IMR-90 (cell line): ENCODE results near the gene HHIP. TPM values are rescaled to one million over a fixed set of nuclear protein-coding genes. Genes with fewer than 3 reads are reported as not detected.

Source experiments
- ATAC-seq: fragments of 200-7000 bp; cut with Tn5 transposase; 2 replicates; pipeline ENCODE4 v1.9.1; 2020; ENCODE audit warnings: low read depth, mild to moderate bottlenecking, moderate library complexity
- BruUV-seq: library from RNA; stranded (reverse); fragments of 400-500 nt; replicated peaks from 2 replicates; lab custom pipeline; 2021; lab: Mats Ljungman, UMichigan
- CTCF ChIA-PET: fragments of 300-600 bp; formaldehyde crosslinking; extraction: SDS; loops from one replicate; lab custom pipeline; 2021; ENCODE audit warnings: antibody characterized with exemption; lab: Yijun Ruan, JAX
- POLR2A ChIA-PET: fragments of 300-600 bp; sonication (Branson Sonifier 250); formaldehyde crosslinking; loops from one replicate; lab custom pipeline; 2022; ENCODE audit warnings: antibody characterized with exemption; ENCODE audit not compliant: unreplicated experiment; lab: Charles Lee
- DNase-seq: peaks from one replicate; pipeline ENCODE4 v3.0.0; 2013
- H2AFZ ChIP-seq: replicated peaks from 2 replicates; pipeline ENCODE3; 2013; ENCODE audit warnings: low read length, mild to moderate bottlenecking; ENCODE audit not compliant: poor library complexity
- H2AK5ac ChIP-seq: 2 replicates; pipeline ENCODE4 v1.6.1; 2013; ENCODE audit warnings: low read depth, low read length, inconsistent platforms
- H2AK9ac ChIP-seq: replicated peaks from 2 replicates; pipeline ENCODE3; 2013; ENCODE audit warnings: mild to moderate bottlenecking, low read depth, low read length, moderate library complexity; ENCODE audit not compliant: poor library complexity
- H2BK120ac ChIP-seq: 2 replicates; pipeline ENCODE4 v1.6.1; 2013; ENCODE audit warnings: low read depth, low read length, inconsistent platforms
- H2BK15ac ChIP-seq: 3 replicates; pipeline ENCODE4 v1.6.1; 2013; ENCODE audit warnings: low read depth, low read length, inconsistent platforms
- H2BK20ac ChIP-seq: 2 replicates; pipeline ENCODE4 v1.6.1; 2013; ENCODE audit warnings: low read depth, mild to moderate bottlenecking, inconsistent platforms, low read length, moderate library complexity
- H2BK5ac ChIP-seq: 2 replicates; pipeline ENCODE4 v1.6.1; 2013; ENCODE audit warnings: mild to moderate bottlenecking, low read depth, low read length, inconsistent platforms; ENCODE audit not compliant: poor library complexity, severe bottlenecking
- H3K14ac ChIP-seq: replicated peaks from 2 replicates; pipeline ENCODE4 v1.6.1; 2013; ENCODE audit warnings: low read depth, low read length, inconsistent platforms
- H3K18ac ChIP-seq: 2 replicates; pipeline ENCODE4 v1.6.1; 2013; ENCODE audit warnings: low read depth, low read length, control low read depth
- H3K23ac ChIP-seq: 2 replicates; pipeline ENCODE4 v1.6.1; 2013; ENCODE audit warnings: low read depth, low read length, inconsistent platforms
- H3K27ac ChIP-seq: 2 replicates; pipeline ENCODE4 v1.5.1; 2013; ENCODE audit warnings: mild to moderate bottlenecking, control low read depth, low read length; ENCODE audit not compliant: insufficient read depth
- H3K27me3 ChIP-seq: 2 replicates; pipeline ENCODE4 v1.6.1; 2013; ENCODE audit warnings: low read length; ENCODE audit not compliant: control insufficient read depth, insufficient read depth
- H3K36me3 ChIP-seq: 2 replicates; pipeline ENCODE4 v1.6.1; 2013; ENCODE audit warnings: low read length, mixed read lengths; ENCODE audit not compliant: control insufficient read depth, insufficient read depth
- H3K4ac ChIP-seq: 2 replicates; pipeline ENCODE4 v1.6.1; 2013; ENCODE audit warnings: low read depth, low read length, inconsistent platforms
- H3K4me1 ChIP-seq: 2 replicates; pipeline ENCODE4 v1.6.1; 2013; ENCODE audit warnings: low read length, mixed read lengths; ENCODE audit not compliant: control insufficient read depth, insufficient read depth
- H3K4me2 ChIP-seq: 2 replicates; pipeline ENCODE4 v1.6.1; 2013; ENCODE audit warnings: low read depth, mild to moderate bottlenecking, control low read depth, low read length, moderate library complexity
- H3K4me3 ChIP-seq: 2 replicates; pipeline ENCODE4 v1.5.1; 2013; ENCODE audit warnings: low read depth, mild to moderate bottlenecking, control low read depth, low read length, moderate library complexity; ENCODE audit not compliant: insufficient read depth
- H3K56ac ChIP-seq: 2 replicates; pipeline ENCODE4 v1.6.1; 2013; ENCODE audit warnings: low read length, inconsistent platforms; ENCODE audit not compliant: insufficient read depth; ENCODE audit errors: extremely low read depth
- H3K79me1 ChIP-seq, 2 experiments: 2 replicates each; pipeline ENCODE4 v1.6.1; 2013; ENCODE audit warnings: low read length in 2 of 2, inconsistent platforms in 1 of 2, low read depth in 1 of 2
- H3K9ac ChIP-seq: 2 replicates; pipeline ENCODE4 v1.6.1; 2013; ENCODE audit warnings: low read depth, low read length, control low read depth
- H3K9me1 ChIP-seq: 2 replicates; pipeline ENCODE4 v1.6.1; 2013; ENCODE audit warnings: low read length, inconsistent platforms; ENCODE audit not compliant: insufficient read depth
- H3K9me3 ChIP-seq: 2 replicates; pipeline ENCODE4 v1.6.1; 2013; ENCODE audit warnings: low read length; ENCODE audit not compliant: control insufficient read depth, insufficient read depth
- H4K20me1 ChIP-seq: 2 replicates; pipeline ENCODE4 v1.6.1; 2013; ENCODE audit warnings: low read length, inconsistent platforms; ENCODE audit not compliant: insufficient read depth
- H4K5ac ChIP-seq: 2 replicates; pipeline ENCODE4 v1.6.1; 2013; ENCODE audit warnings: mild to moderate bottlenecking, low read depth, low read length, control low read depth
- H4K8ac ChIP-seq, 2 experiments: 2 replicates each; pipeline ENCODE4 v1.6.1; 2013; ENCODE audit warnings: low read depth in 2 of 2, low read length in 2 of 2, control low read depth in 1 of 2, inconsistent platforms in 1 of 2
- H4K91ac ChIP-seq: 2 replicates; pipeline ENCODE4 v1.6.1; 2013; ENCODE audit warnings: low read depth, low read length, inconsistent platforms; ENCODE audit not compliant: insufficient read depth
- CHD1 ChIP-seq: IDR thresholded peaks from 2 replicates; pipeline ENCODE4 v1.6.1; 2012; ENCODE audit warnings: low read depth, low read length, improper control_type of control experiment
- MAFK ChIP-seq: IDR thresholded peaks from 2 replicates; pipeline ENCODE4 v1.6.1; 2012; ENCODE audit warnings: low read depth, low read length, improper control_type of control experiment
- WGBS, 2 experiments: methylation state at CpG; one replicate each; pipeline versions ENCODE4 v1.1.5 to v1.1.7; 2013; ENCODE audit warnings: missing lambda C conversion rate in 2 of 2; ENCODE audit not compliant: insufficient read length in 1 of 2; ENCODE audit errors: extremely low coverage in 2 of 2; 5-methylcytosine and 5-hydroxymethylcytosine counted together
- dilution Hi-C: fragments of 300-500 bp; cut with HindIII; formaldehyde crosslinking; loops from one replicate; pipeline ENCODE4 v1.14.3; 2018; ENCODE audit warnings: low sequenced_read_pairs; ENCODE audit not compliant: unreplicated experiment
- in situ Hi-C: fragments of 300-500 bp; cut with MboI; formaldehyde crosslinking; loops from 3 replicates; pipeline ENCODE4 v1.14.3; 2019; ENCODE audit warnings: low sequenced_read_pairs, inconsistent platforms, mixed read lengths
- intact Hi-C: fragments of 100-400 bp; cut with micrococcal nuclease; formaldehyde crosslinking; loops from 2 replicates; pipeline ENCODE4 v1.10.0; 2022
- polyA plus RNA-seq, 3 experiments: library from polyadenylated mRNA; depleted of rRNA; stranded (reverse); fragments of >200 nt; gene quantifications; 2 replicates each; pipeline ENCODE4 v1.2.3, GENCODE V29; 2012; ENCODE audit warnings: low replicate concordance in 1 of 3
- total RNA-seq: library from RNA; depleted of rRNA; stranded (reverse); fragments of >200 nt; gene quantifications from 2 replicates; pipeline ENCODE4 v1.2.3, GENCODE V29; 2012

Gene HHIP
- total and polyA plus RNA-seq, 2 of the 4 experiments (the other 2 are of a cell fraction), result 6.6 to 9.6 TPM

DNA sequence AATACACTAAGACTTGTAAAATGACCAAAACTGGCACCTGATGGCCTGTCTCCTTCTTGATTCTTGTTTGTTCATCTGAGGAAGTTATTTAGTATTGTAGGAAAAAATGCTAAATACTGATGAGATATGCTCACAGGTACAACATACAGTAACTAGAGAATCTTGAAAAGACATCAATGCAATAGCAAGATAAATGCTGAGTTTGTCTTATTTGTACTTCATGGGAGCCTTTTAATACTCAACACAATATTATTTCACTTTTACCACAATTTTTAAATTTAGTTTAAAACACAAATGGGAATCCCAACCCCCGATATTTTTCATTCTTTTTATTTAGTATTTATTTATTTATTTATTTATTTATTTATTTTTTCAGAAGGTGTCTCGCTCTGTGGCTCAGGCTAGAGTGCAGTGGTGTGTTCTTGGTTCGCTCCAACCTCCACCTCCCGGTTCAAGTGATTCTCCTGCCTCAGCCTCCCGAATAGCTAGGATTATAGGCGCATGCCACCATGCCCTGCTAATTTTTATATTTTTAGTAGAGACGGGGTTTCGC is 12.1 kb downstream of the HHIP start:
- Histone ChIP-seq H3K9me1 (no peaks in the 10 kb centered on the region), H3K4me2 (no peak overlapping the region), H4K5ac (no peak overlapping the region), H2AK9ac (no peak overlapping the region), H3K36me3 (no peaks in the 10 kb centered on the region), H2BK15ac (no peak overlapping the region), H4K20me1 (no peaks in the 10 kb centered on the region), H3K4me3 (no peak overlapping the region), H4K91ac (no peak overlapping the region), H2AK5ac (no peak overlapping the region), H2BK5ac (no peak overlapping the region), H2BK20ac (no peak overlapping the region), H3K27me3 (no peaks in the 10 kb centered on the region), H3K27ac (no peak overlapping the region), H3K9me3 (no peaks in the 10 kb centered on the region), H3K18ac (no peak overlapping the region), H3K4ac (no peak overlapping the region), H2AFZ (no peak overlapping the region), H3K4me1 (peaks cover 3% of the 10 kb centered on the region; the same call in 1 of the 2 replicates), H3K9ac (no peak overlapping the region), H3K79me1 (no peaks in the 10 kb centered on the region), H3K56ac (no peak overlapping the region), H3K14ac (no peak overlapping the region), H4K8ac (no peak overlapping the region), H3K23ac (no peak overlapping the region), H2BK120ac (no peak overlapping the region)
- TF ChIP-seq MAFK (no peak), CHD1 (no peak)
- 100% methylated on average over 1 of the region's 8 CpGs; no CpG with 5 or more reads in 1 of the 2 experiments for whole genome bisulfite sequencing, 2 experiments
- ATAC-seq, result no peak
- dilution Hi-C loops, result no loop called here
- CTCF ChIA-PET, result no interaction called here
- intact Hi-C loops, result no loop called here
- POLR2A ChIA-PET, result no interaction called here
- no peak for DNase-seq
- in situ Hi-C loops, result no loop called here
- no TSS peak for BruUV-seq
